HG03469 (cell line): ENCODE results near the gene H2AZ1.
A peak's percentile ranks its signal among the peaks of the same experiment; 100 is the strongest.

Source experiments
- ATAC-seq: cut with Tn5 transposase; IDR thresholded peaks from one replicate; pipeline ENCODE4 v1.9.1; 2021; ENCODE audit warnings: mild to moderate bottlenecking, moderate library complexity, moderate number of reproducible peaks; ENCODE audit not compliant: unreplicated experiment

H2AZ1 gene

GRCh38 chr4:99946356-99947189 lies 3.5 kb downstream of the H2AZ1 start, which contains the start of gene DNAJB14:
DNAJB14 (minus strand) TSS chr4:99946618; CDS start chr4:99946571, 47 bp downstream.
- ATAC-seq, result peak; percentile 24

DNA sequence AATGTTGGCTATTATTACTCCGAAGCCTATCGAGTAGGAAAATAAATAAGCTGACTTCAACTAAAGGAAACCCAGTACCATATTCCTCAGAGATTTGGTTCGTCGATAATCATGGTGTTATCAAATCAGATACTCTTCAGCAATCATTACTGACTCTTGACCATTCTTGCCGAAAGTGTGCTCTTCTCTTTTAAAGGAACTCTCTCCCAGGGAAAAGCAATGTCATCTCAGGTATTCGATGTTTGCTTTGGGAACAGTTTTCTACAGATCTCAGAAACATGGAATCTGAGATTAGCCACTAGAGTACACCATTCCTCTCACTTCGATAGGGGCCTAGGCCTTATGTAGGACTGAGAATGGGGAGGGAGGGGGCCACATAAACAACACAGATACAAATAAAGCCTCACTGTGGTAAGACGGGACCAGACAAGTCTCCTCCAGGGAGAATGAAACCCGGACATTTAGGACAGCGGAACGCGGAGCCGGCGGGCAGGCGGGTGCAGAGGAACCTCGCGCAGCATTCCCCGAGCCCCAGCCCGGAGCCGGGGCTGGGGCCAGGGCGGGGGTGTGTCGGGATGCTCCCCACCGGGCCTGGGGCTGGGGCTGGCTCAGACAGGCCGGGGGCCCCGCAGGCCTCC lies 4.2 kb downstream of the H2AZ1 start:
- ATAC-seq, result no peak

- ATAC-seq, result no peak
Observed at GRCh38 chr4:99943904-99944437, 6.1 kb downstream of the H2AZ1 start.

DNA sequence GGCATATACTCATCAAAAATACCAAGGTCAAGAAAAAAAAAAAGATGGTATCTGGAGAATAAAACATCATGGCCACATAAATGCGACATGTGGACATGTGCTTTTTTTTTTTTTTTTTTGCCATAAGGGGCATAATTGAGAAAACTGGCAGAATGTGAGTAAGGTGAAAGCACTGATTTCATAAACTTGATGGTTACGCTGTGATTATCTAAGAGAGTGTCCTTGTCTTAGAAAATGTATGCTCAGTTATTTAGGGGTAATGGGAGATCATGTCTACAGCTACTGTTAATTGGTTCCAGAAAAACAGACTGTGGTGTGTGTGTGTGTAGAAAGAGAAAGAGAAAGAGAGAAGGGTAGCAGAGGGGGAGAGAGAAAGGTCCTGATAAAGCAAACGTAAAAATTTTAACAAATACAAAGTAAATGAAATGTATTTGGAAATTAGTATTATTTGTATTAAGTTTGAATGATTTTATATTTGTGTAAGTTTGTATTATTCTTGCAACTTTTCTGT lies 11.8 kb downstream of the H2AZ1 start:
- no peak for ATAC-seq

DNA sequence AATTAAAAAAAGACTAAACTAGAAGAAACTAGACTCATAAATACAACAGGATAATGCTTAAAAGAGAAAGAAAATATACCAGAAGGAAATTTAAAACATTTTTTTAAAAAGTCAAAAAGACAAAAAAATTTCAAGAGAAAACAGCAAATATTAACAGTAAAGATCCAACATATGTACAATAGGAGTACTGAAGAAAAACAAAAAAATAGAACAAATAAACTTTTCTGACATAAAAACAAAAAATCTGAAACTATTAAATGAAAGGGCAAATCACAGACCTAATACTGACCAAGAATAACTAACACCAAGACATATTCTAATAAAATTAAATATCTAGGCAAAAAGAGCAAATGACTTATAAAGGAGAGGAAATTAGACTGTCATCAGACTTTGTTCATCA lies 15.2 kb downstream of the H2AZ1 start:
- ATAC-seq, result no peak

DNA sequence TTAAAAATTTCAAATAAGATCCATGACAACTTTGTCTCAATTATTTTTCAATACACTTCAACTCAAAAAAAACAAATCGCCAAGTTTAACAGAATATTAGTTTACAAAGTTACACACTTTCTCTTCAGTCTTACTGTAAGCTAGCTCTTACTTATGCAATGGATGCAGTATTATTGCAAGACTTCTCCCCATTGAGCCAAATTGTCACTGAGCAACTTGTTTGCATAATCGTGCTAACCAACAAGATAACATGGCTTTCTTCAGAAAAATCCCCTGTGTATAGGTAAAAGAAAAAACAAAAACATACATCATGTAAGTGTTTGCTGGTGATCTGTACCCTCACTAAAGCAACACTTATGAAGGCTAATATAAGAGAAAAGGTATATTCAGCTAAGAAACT lies 22.5 kb downstream of the H2AZ1 start:
- ATAC-seq, result no peak

DNA sequence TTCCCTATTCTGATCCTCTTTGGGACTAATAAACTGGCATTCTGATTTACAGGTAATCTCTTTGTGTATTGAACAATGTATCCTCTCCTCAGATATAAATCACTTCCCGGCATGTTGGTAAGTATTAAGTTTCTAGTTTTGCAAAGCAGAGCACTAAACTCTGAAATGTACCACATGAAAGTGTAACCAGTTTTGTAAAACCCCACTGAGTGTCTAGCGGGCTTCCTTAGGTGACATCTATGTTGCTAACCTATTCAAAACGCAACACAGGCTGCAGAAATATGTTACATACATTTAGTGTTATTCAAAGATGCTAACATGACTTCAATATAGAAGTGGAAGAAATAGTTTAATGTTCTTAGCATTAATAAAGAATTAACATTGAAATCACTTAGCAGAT lies 28.9 kb downstream of the H2AZ1 start:
- ATAC-seq, result no peak

DNA sequence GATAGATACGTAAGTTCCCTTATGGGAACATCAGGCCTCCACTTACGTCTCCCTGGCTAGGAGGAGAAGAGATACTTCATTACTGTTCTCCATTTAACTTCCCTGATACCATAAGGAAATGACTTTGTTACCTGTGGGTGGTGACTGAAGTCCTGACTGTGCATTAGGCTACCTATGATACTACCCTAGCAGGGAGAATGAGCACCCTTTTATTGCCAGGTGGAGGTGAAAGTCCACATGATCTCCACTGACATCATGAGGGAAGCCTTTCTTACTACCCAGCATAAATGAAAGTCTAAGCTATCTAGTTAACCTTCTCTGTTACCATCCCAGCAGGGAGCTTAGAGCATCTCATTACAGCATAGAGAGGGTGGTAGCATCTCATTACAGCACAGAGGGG lies 31.4 kb downstream of the H2AZ1 start:
- no peak for ATAC-seq

- no peak for ATAC-seq
Observed at GRCh38 chr4:99917575-99917974, 32.5 kb downstream of the H2AZ1 start.

- ATAC-seq, result no peak
Observed at GRCh38 chr4:99915449-99915848, 34.6 kb downstream of the H2AZ1 start.
